ENCODE measurements around the gene TSC22D1. TPM values are rescaled to one million over a fixed set of nuclear protein-coding genes. Genes with fewer than 3 reads are reported as not detected.
A peak's percentile ranks its signal among the peaks of the same experiment; 100 is the strongest.

TSC22D1 gene
- total and polyA plus RNA-seq, 2 of the 4 experiments (the other 2 are of a cell fraction): 30.8 to 42.2 TPM

GRCh38 chr13:44385847-44386246 lies 190.3 kb downstream of the TSC22D1 start:
- Histone ChIP-seq H3K9me3 (ENCODE audit: control insufficient read depth, insufficient read depth, low read length) (no peaks in the 10 kb centered on the region), H2BK15ac (ENCODE audit: low read depth, low read length) (no peak overlapping the region), H3K56ac (ENCODE audit: extremely low read depth, insufficient read depth, low read length) (no peak overlapping the region), H4K91ac (ENCODE audit: insufficient read depth, low read depth, low read length) (no peak overlapping the region), H3K79me1 (ENCODE audit: low read depth in 1 of 2, low read length in 2 of 2) (no peaks in the 10 kb centered on the region), H4K8ac (ENCODE audit: low read depth in 2 of 2, low read length in 2 of 2) (no peak overlapping the region), H3K9me1 (ENCODE audit: insufficient read depth, low read length) (no peaks in the 10 kb centered on the region; the same call in 1 of the 2 replicates), H4K20me1 (ENCODE audit: insufficient read depth, low read length) (no peaks in the 10 kb centered on the region), H3K27me3 (ENCODE audit: control insufficient read depth, insufficient read depth, low read length) (no peaks in the 10 kb centered on the region), H3K14ac (replicated peaks; ENCODE audit: low read depth, low read length) (no peak overlapping the region), H2BK120ac (ENCODE audit: low read depth, low read length) (no peak overlapping the region), H3K23ac (ENCODE audit: low read depth, low read length) (no peak overlapping the region), H3K4ac (ENCODE audit: low read depth, low read length) (no peak overlapping the region), H3K4me3 (ENCODE audit: insufficient read depth, low read depth, low read length) (no peak overlapping the region), H2AFZ (replicated peaks; ENCODE audit: low read length, poor library complexity) (no peak overlapping the region), H3K18ac (ENCODE audit: low read depth, low read length) (no peak overlapping the region), H4K5ac (ENCODE audit: low read depth, low read length) (no peak overlapping the region), H3K36me3 (ENCODE audit: control insufficient read depth, insufficient read depth, low read length) (no peaks in the 10 kb centered on the region), H2BK5ac (ENCODE audit: low read depth, low read length, poor library complexity, severe bottlenecking) (no peak overlapping the region), H2AK5ac (ENCODE audit: low read depth, low read length) (no peak overlapping the region), H2AK9ac (replicated peaks; ENCODE audit: low read depth, low read length, poor library complexity) (peak overlapping the region; percentile 55), H2BK20ac (ENCODE audit: low read depth, low read length) (no peak overlapping the region), H3K4me1 (ENCODE audit: control insufficient read depth, insufficient read depth, low read length) (no peaks in the 10 kb centered on the region), H3K9ac (ENCODE audit: low read depth, low read length) (no peak overlapping the region), H3K4me2 (ENCODE audit: low read depth, low read length) (no peak overlapping the region), H3K27ac (ENCODE audit: insufficient read depth, low read length) (no peak overlapping the region)
- WGBS, 2 experiments (ENCODE audit: extremely low coverage in 2 of 2, insufficient read length in 1 of 2): no CpG with 5 or more reads among the region's 6 CpGs
- intact Hi-C loops (cut with micrococcal nuclease): no loop called here
- ChIA-PET POLR2A (ENCODE audit: unreplicated experiment) (no interaction called here), CTCF (interaction anchor here (0.6 kb wide), 1 partner anchor 18 kb away, joined by 8 read pairs; no protein-coding TSS in a partner anchor)
- no peak for ATAC-seq (ENCODE audit: low read depth)
- TF ChIP-seq BHLHE40 (IDR thresholded peaks at IDR 0.05; ENCODE audit: low read depth, low read length) (no peak), SMC3 (IDR thresholded peaks at IDR 0.05; ENCODE audit: low read depth, low read length) (no peak), CHD1 (IDR thresholded peaks at IDR 0.05; ENCODE audit: low read depth, low read length) (no peak), USF2 (IDR thresholded peaks at IDR 0.05; ENCODE audit: low read depth, low read length) (no peak), RCOR1 (IDR thresholded peaks at IDR 0.05; ENCODE audit: insufficient replicate concordance, low read length) (no peak), FOS (IDR thresholded peaks at IDR 0.05; ENCODE audit: low read depth, low read length) (no peak), MAFK (IDR thresholded peaks at IDR 0.05; ENCODE audit: low read depth, low read length) (no peak), MAZ (IDR thresholded peaks at IDR 0.05; ENCODE audit: borderline replicate concordance, low read depth, low read length) (no peak), POLR2A (IDR thresholded peaks at IDR 0.05; ENCODE audit: low read depth, low read length) (no peak), ELK1 (IDR thresholded peaks at IDR 0.05; ENCODE audit: borderline replicate concordance, low read depth, low read length) (no peak), NFE2L2 (IDR thresholded peaks at IDR 0.05; ENCODE audit: low read depth, low read length) (no peak)
- TF ChIP-seq, protein P1, sequence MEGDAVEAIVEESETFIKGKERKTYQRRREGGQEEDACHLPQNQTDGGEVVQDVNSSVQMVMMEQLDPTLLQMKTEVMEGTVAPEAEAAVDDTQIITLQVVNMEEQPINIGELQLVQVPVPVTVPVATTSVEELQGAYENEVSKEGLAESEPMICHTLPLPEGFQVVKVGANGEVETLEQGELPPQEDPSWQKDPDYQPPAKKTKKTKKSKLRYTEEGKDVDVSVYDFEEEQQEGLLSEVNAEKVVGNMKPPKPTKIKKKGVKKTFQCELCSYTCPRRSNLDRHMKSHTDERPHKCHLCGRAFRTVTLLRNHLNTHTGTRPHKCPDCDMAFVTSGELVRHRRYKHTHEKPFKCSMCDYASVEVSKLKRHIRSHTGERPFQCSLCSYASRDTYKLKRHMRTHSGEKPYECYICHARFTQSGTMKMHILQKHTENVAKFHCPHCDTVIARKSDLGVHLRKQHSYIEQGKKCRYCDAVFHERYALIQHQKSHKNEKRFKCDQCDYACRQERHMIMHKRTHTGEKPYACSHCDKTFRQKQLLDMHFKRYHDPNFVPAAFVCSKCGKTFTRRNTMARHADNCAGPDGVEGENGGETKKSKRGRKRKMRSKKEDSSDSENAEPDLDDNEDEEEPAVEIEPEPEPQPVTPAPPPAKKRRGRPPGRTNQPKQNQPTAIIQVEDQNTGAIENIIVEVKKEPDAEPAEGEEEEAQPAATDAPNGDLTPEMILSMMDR (conservative IDR thresholded peaks at IDR 0.05; ENCODE audit: low read depth, low read length): no peak
- in situ Hi-C loops (cut with MboI; ENCODE audit: low sequenced_read_pairs): no loop called here
- dilution Hi-C loops (cut with HindIII; ENCODE audit: low sequenced_read_pairs, unreplicated experiment): no loop called here
- BruUV-seq (replicated peaks): no TSS peak
- no peak for DNase-seq

Data from IMR-90 (cell line).